Chondrocyte (in vitro differentiated cells): ENCODE results near the gene CADPS. TPM values are rescaled to one million over a fixed set of nuclear protein-coding genes. Genes with fewer than 3 reads are reported as not detected.

Source experiments
- DNase-seq: peaks from one replicate; pipeline ENCODE4 v3.0.0; 2021; ENCODE audit warnings: mixed read lengths, low spot score
- H3K27ac Mint-ChIP-seq: one replicate; pipeline ENCODE4 v1.8.0; 2021; ENCODE audit warnings: mild to moderate bottlenecking, moderate library complexity, mixed read lengths; ENCODE audit not compliant: unreplicated experiment
- H3K27me3 Mint-ChIP-seq: 2 replicates; pipeline ENCODE4 v1.8.0; 2021; ENCODE audit warnings: low read depth, mixed read lengths
- H3K36me3 Mint-ChIP-seq: 2 replicates; pipeline ENCODE4 v1.8.0; 2021; ENCODE audit warnings: low read depth, mixed read lengths
- H3K4me1 Mint-ChIP-seq: 2 replicates; pipeline ENCODE4 v1.8.0; 2021; ENCODE audit warnings: low read depth, mild to moderate bottlenecking, mixed read lengths
- H3K4me3 Mint-ChIP-seq: one replicate; pipeline ENCODE4 v1.8.0; 2021; ENCODE audit warnings: mild to moderate bottlenecking, moderate library complexity, mixed read lengths; ENCODE audit not compliant: unreplicated experiment
- H3K9me3 Mint-ChIP-seq: 2 replicates; pipeline ENCODE4 v1.8.0; 2021; ENCODE audit warnings: low read depth, mixed read lengths
- total RNA-seq: library from RNA; stranded (reverse); gene quantifications from 3 replicates; pipeline ENCODE4 v1.2.1, GENCODE V29; 2021
- TF ChIP-seq, protein P1 (sequence below): fragments of 200-600 bp; sonication (generic); IDR thresholded peaks from 2 replicates; pipeline ENCODE4 v1.5.0; 2021; ENCODE audit warnings: antibody characterized with exemption, mild to moderate bottlenecking, moderate library complexity

Gene CADPS
- total RNA-seq, 1 donor from 2014 or later: not detected

DNA sequence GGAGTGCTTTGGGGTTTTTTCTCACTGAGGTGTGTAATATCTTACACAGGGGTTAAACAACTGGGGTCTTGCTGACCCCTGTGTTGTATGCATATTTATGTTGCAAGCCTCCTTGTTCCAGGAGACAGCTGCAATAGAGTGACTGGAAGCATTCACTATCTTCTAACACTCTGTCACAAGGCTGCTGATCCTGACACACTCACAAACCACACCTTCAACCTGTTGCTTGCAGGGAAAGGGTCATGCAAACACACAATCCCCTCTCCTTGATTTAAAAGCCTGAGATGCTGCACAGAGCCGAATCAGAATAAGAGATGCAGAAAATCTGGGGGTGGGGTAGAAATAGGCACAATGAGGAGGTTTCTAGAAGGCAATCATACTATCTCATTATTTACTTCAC lies 197.3 kb downstream of the CADPS start:
- DNase-seq: no peak
- Mint-ChIP-seq H3K4me3 (no peak overlapping the region), H3K4me1 (no peaks in the 10 kb centered on the region), H3K27ac (no peak overlapping the region), H3K27me3 (peaks cover 53% of the 10 kb centered on the region), H3K36me3 (no peaks in the 10 kb centered on the region), H3K9me3 (no peaks in the 10 kb centered on the region)
- TF ChIP-seq, protein P1, sequence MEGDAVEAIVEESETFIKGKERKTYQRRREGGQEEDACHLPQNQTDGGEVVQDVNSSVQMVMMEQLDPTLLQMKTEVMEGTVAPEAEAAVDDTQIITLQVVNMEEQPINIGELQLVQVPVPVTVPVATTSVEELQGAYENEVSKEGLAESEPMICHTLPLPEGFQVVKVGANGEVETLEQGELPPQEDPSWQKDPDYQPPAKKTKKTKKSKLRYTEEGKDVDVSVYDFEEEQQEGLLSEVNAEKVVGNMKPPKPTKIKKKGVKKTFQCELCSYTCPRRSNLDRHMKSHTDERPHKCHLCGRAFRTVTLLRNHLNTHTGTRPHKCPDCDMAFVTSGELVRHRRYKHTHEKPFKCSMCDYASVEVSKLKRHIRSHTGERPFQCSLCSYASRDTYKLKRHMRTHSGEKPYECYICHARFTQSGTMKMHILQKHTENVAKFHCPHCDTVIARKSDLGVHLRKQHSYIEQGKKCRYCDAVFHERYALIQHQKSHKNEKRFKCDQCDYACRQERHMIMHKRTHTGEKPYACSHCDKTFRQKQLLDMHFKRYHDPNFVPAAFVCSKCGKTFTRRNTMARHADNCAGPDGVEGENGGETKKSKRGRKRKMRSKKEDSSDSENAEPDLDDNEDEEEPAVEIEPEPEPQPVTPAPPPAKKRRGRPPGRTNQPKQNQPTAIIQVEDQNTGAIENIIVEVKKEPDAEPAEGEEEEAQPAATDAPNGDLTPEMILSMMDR: no peak

GRCh38 chr3:62676689-62677271 lies 198.4 kb downstream of the CADPS start:
- Mint-ChIP-seq H3K4me3 (no peak overlapping the region), H3K36me3 (peaks cover 2% of the 10 kb centered on the region), H3K27ac (no peak overlapping the region), H3K9me3 (no peaks in the 10 kb centered on the region), H3K27me3 (peaks cover 53% of the 10 kb centered on the region), H3K4me1 (no peaks in the 10 kb centered on the region)
- TF ChIP-seq, protein P1: no peak
- DNase-seq: no peak

- H3K9me3 Mint-ChIP-seq: no peaks in the 10 kb centered on the region
- no peak overlapping the region for H3K27ac Mint-ChIP-seq
- H3K4me1 Mint-ChIP-seq: no peaks in the 10 kb centered on the region
- DNase-seq: no peak
- H3K27me3 Mint-ChIP-seq: peaks cover 55% of the 10 kb centered on the region
- H3K36me3 Mint-ChIP-seq: peaks cover 2% of the 10 kb centered on the region
- TF ChIP-seq, protein P1: no peak
- H3K4me3 Mint-ChIP-seq: no peak overlapping the region
Measured at GRCh38 chr3:62675492-62675891, 199.7 kb downstream of the CADPS start.

- Mint-ChIP-seq H3K27ac (no peak overlapping the region), H3K27me3 (peaks cover 60% of the 10 kb centered on the region), H3K4me3 (no peak overlapping the region), H3K36me3 (peaks cover 2% of the 10 kb centered on the region), H3K9me3 (no peaks in the 10 kb centered on the region), H3K4me1 (no peaks in the 10 kb centered on the region)
- TF ChIP-seq, protein P1: no peak
- no peak for DNase-seq
Measured at GRCh38 chr3:62672988-62673313, 202.3 kb downstream of the CADPS start.

DNA sequence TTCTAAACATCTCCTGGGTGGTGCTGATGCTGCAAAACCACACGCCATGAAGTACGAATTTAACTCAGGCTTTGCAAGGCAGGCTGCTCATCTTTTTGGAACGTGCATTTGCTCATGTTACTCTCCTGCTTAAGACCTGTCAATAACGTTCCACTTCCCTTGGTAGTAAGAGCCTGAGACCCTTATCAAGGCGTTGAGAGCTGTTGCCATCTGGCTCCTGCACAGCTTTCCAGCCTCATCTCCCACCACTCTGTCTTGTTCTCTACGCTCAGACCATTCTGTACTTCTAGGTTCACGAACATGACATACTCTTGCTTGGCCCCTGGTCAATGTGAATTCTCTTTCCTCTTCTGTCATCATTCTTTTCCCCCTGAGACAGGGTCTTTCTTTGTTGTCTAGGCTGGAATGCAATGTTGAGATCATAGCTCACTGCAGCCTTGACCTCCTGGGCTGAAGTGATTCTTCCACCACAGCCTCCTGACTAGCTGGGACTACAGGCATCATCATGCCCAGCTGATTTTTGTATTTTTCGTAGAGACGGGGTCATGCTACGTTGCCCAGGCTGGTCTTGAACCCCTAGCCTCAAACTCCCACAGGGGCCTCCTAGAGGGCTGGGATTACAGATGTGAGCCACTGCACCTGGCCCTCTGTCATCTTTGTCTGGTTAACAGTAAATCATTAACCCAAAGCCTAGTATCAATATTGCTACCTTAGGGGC lies 202.8 kb downstream of the CADPS start:
- DNase-seq: no peak
- H3K27me3 Mint-ChIP-seq: peaks cover 62% of the 10 kb centered on the region
- no peaks in the 10 kb centered on the region for H3K9me3 Mint-ChIP-seq
- H3K36me3 Mint-ChIP-seq: peaks cover 2% of the 10 kb centered on the region
- H3K4me3 Mint-ChIP-seq: no peak overlapping the region
- TF ChIP-seq, protein P1: no peak
- H3K27ac Mint-ChIP-seq: no peak overlapping the region
- no peaks in the 10 kb centered on the region for H3K4me1 Mint-ChIP-seq
